ENCODE measurements around the gene TEAD4. TPM values are rescaled to one million over a fixed set of nuclear protein-coding genes. Genes with fewer than 3 reads are reported as not detected.

Gene TEAD4
- total and polyA plus RNA-seq, 11 donors: 5.7 to 59.2 (median 16.1) TPM

GRCh38 chr12:3034067-3034750 is 75.0 kb downstream of the TEAD4 start:
- intact Hi-C loops (cut with DNase I): loop anchor here (1.0 to 10.0 kb wide), 10 partner anchors 37 to 289 kb away; partner anchors contain the start of gene TEX52 (in 7 of the 10)
- H3K9me3 ChIP-seq: no peaks in the 10 kb centered on the region
- no peak for TF ChIP-seq POLR2A (IDR thresholded peaks at IDR 0.05)
- TF ChIP-seq CTCF (IDR thresholded peaks at IDR 0.05): peak; percentile 44 to 80 (median 71)

GRCh38 chr12:3035171-3035570 is 76.0 kb downstream of the TEAD4 start:
- intact Hi-C loops (cut with DNase I): loop anchor here in 8 of 10 donors (2.0 to 10.0 kb wide), 7 partner anchors 70 to 290 kb away; partner anchors contain the start of gene TEX52 (in 6 of the 8)
- ATAC-seq (no peak), DNase-seq (peak in 3 of 5 donors; percentile 30 to 49 (median 36))
- Histone ChIP-seq H3K27me3 (no peaks in the 10 kb centered on the region), H3K9me3 (no peaks in the 10 kb centered on the region), H3K4me1 (peaks cover 0 to 36% (median 17%) of the 10 kb centered on the region in 12 donors), H3K36me3 (peaks cover 0 to 21% (median 9%) of the 10 kb centered on the region in 9 donors), H3K4me3 (no peak overlapping the region), H3K27ac (no peak overlapping the region)
- 59 to 69% (median 65%) methylated on average over 5 of the region's 5 CpGs for WGBS, 4 donors
- TF ChIP-seq CTCF (IDR thresholded peaks at IDR 0.05): no peak

More at GRCh38 chr12:3034067-3034750, 75.0 kb downstream of the TEAD4 start:
- Histone ChIP-seq H3K27me3 (no peaks in the 10 kb centered on the region), H3K4me1 (peaks cover 0 to 36% (median 17%) of the 10 kb centered on the region in 12 donors), H3K4me3 (no peak overlapping the region), H3K36me3 (peaks cover 0 to 15% (median 8%) of the 10 kb centered on the region in 9 donors), H3K27ac (no peak overlapping the region)
- peak; percentile 63 to 86 (median 72) for ATAC-seq
- DNase-seq: peak; percentile 62 to 74 (median 67)
- 35 to 42% (median 41%) methylated on average over 10 of the region's 10 CpGs for WGBS, 4 donors

- Histone ChIP-seq H3K27me3 (no peaks in the 10 kb centered on the region), H3K4me3 (no peak overlapping the region), H3K27ac (no peak overlapping the region), H3K4me1 (peaks cover 0 to 36% (median 17%) of the 10 kb centered on the region in 12 donors), H3K9me3 (no peaks in the 10 kb centered on the region), H3K36me3 (peaks cover 0 to 29% (median 9%) of the 10 kb centered on the region in 9 donors)
- no peak for ATAC-seq
- intact Hi-C loops (cut with DNase I): loop anchor here in 8 of 10 donors (2.0 to 10.0 kb wide), 7 partner anchors 71 to 291 kb away; partner anchors contain the start of gene TEX52 (in 6 of the 8)
- peak in 3 of 5 donors; percentile 13 to 26 (median 14) for DNase-seq
- WGBS, 4 donors: 77 to 80% (median 78%) methylated on average over 16 of the region's 16 CpGs
- TF ChIP-seq CTCF (IDR thresholded peaks at IDR 0.05) (peak in 10 of 12 donors; percentile 5 to 47 (median 35)), POLR2A (IDR thresholded peaks at IDR 0.05) (no peak)
These were observed 76.9 kb downstream of the TEAD4 start for GRCh38 chr12:3035815-3036702.
